HEK293 (cell line): Measurements from ENCODE around the gene HTATSF1.

Experiments used
- CTCF ChIA-PET: fragments of 350-600 bp; formaldehyde crosslinking; extraction: SDS; loops from one replicate; lab custom pipeline; 2021; ENCODE audit warnings: antibody characterized with exemption; lab: Yijun Ruan, JAX
- POLR2A ChIA-PET: fragments of 300-600 bp; formaldehyde crosslinking; extraction: SDS; loops from one replicate; lab custom pipeline; 2020; ENCODE audit warnings: antibody characterized with exemption, inconsistent platforms; lab: Yijun Ruan, JAX
- H3K27ac ChIP-seq: fragments of 200-500 bp; sonication (Bioruptor generic); 2 replicates; pipeline ENCODE4 v1.5.1; 2014; ENCODE audit warnings: low read depth, low read length, control low read depth, inconsistent platforms; ENCODE audit errors: extremely low read depth
- H3K36me3 ChIP-seq, 2 experiments: fragments of 200-500 bp in 1 of 2; sonication (Bioruptor generic) in 1 of 2; 1 replicate in 1 of 2; 2 replicates in 1 of 2; pipeline ENCODE4 v1.5.1; 2014 to 2017; ENCODE audit warnings: inconsistent platforms in 2 of 2, low read length in 2 of 2; ENCODE audit not compliant: control insufficient read depth in 2 of 2, insufficient read depth in 1 of 2
- H3K4me1 ChIP-seq: fragments of 200-500 bp; sonication (Bioruptor generic); 2 replicates; pipeline ENCODE4 v1.5.1; 2014; ENCODE audit warnings: mild to moderate bottlenecking, low read length, inconsistent platforms; ENCODE audit not compliant: control insufficient read depth, insufficient read depth
- H3K4me3 ChIP-seq: 2 replicates; pipeline ENCODE4 v1.5.1; 2011; ENCODE audit warnings: low read depth, mild to moderate bottlenecking, control low read depth, low read length, moderate library complexity
- H3K9me3 ChIP-seq: fragments of 200-500 bp; sonication (Bioruptor generic); 2 replicates; pipeline ENCODE4 v1.5.1; 2014; ENCODE audit warnings: low read depth, low read length, inconsistent platforms; ENCODE audit not compliant: control insufficient read depth, insufficient read depth
- HOXD13 ChIP-seq: sonication (generic); formaldehyde crosslinking; IDR thresholded peaks from 2 replicates; pipeline ENCODE4 v1.8.0; 2022; ENCODE audit warnings: missing genetic modification reagents, borderline replicate concordance
- OSR2 ChIP-seq: fragments of 450-650 bp; formaldehyde crosslinking; IDR thresholded peaks from 2 replicates; pipeline ENCODE4 v1.5.1; 2016; ENCODE audit warnings: missing biosample characterization, missing genetic modification characterization
- ZBTB48 ChIP-seq: fragments of 450-650 bp; formaldehyde crosslinking; IDR thresholded peaks from 2 replicates; pipeline ENCODE4 v1.5.1; 2016; ENCODE audit warnings: missing biosample characterization, missing genetic modification characterization
- ZBTB7A ChIP-seq: fragments of 450-650 bp; formaldehyde crosslinking; IDR thresholded peaks from 2 replicates; pipeline ENCODE4 v1.5.1; 2016; ENCODE audit warnings: low read depth, missing biosample characterization, missing genetic modification characterization
- ZFP69B ChIP-seq: fragments of 450-650 bp; formaldehyde crosslinking; IDR thresholded peaks from 2 replicates; pipeline ENCODE4 v1.5.1; 2016; ENCODE audit warnings: missing biosample characterization, missing genetic modification characterization
- ZNF114 ChIP-seq: fragments of 450-650 bp; formaldehyde crosslinking; IDR thresholded peaks from 2 replicates; pipeline ENCODE4 v1.5.0; 2017; ENCODE audit warnings: missing biosample characterization, missing genetic modification characterization
- ZNF146 ChIP-seq: fragments of 450-650 bp; formaldehyde crosslinking; IDR thresholded peaks from 2 replicates; pipeline ENCODE4 v1.5.1; 2016; ENCODE audit warnings: missing biosample characterization, missing genetic modification characterization
- ZNF174 ChIP-seq: fragments of 450-650 bp; formaldehyde crosslinking; IDR thresholded peaks from 2 replicates; pipeline ENCODE4 v1.5.0; 2017; ENCODE audit warnings: missing biosample characterization, mild to moderate bottlenecking, missing genetic modification characterization
- ZNF239 ChIP-seq: fragments of 450-650 bp; formaldehyde crosslinking; IDR thresholded peaks from 2 replicates; pipeline ENCODE4 v1.5.1; 2016; ENCODE audit warnings: missing biosample characterization, missing genetic modification characterization
- ZNF341 ChIP-seq: fragments of 450-650 bp; formaldehyde crosslinking; IDR thresholded peaks from 2 replicates; pipeline ENCODE4; 2016; ENCODE audit warnings: low read depth, missing biosample characterization, missing genetic modification characterization
- ZNF404 ChIP-seq: fragments of 450-650 bp; formaldehyde crosslinking; IDR thresholded peaks from 2 replicates; pipeline ENCODE4 v1.5.1; 2017; ENCODE audit warnings: missing biosample characterization, missing genetic modification characterization
- ZNF514 ChIP-seq: fragments of 450-650 bp; formaldehyde crosslinking; IDR thresholded peaks from 2 replicates; pipeline ENCODE4 v1.5.1; 2016; ENCODE audit warnings: missing biosample characterization, missing genetic modification characterization
- ZNF658 ChIP-seq: fragments of 450-650 bp; formaldehyde crosslinking; IDR thresholded peaks from 2 replicates; pipeline ENCODE4; 2016; ENCODE audit warnings: missing biosample characterization, missing genetic modification characterization
- ZNF768 ChIP-seq: fragments of 450-650 bp; formaldehyde crosslinking; IDR thresholded peaks from 2 replicates; pipeline ENCODE4 v1.5.1; 2018; ENCODE audit warnings: missing biosample characterization, mild to moderate bottlenecking, missing genetic modification characterization
- ZNF777 ChIP-seq: fragments of 450-650 bp; formaldehyde crosslinking; IDR thresholded peaks from 2 replicates; pipeline ENCODE4 v1.5.1; 2017; ENCODE audit warnings: missing biosample characterization, missing genetic modification characterization, borderline replicate concordance
- ZNF792 ChIP-seq: fragments of 450-650 bp; formaldehyde crosslinking; IDR thresholded peaks from 2 replicates; pipeline ENCODE4 v1.5.1; 2016; ENCODE audit warnings: missing biosample characterization, missing genetic modification characterization
- ZSCAN23 ChIP-seq: fragments of 450-650 bp; formaldehyde crosslinking; IDR thresholded peaks from 2 replicates; pipeline ENCODE4 v1.5.1; 2016; ENCODE audit warnings: missing biosample characterization, missing genetic modification characterization
- TF ChIP-seq, protein P1 (sequence below): fragments of 450-650 bp; formaldehyde crosslinking; IDR thresholded peaks from 2 replicates; pipeline ENCODE4 v1.5.1; 2016; ENCODE audit warnings: missing biosample characterization, missing genetic modification characterization
- TF ChIP-seq, protein P2 (sequence below): fragments of 450-650 bp; formaldehyde crosslinking; IDR thresholded peaks from 2 replicates; pipeline ENCODE4 v1.5.1; 2016; ENCODE audit warnings: missing biosample characterization, missing genetic modification characterization
- TF ChIP-seq, protein P3 (sequence below): fragments of 450-650 bp; formaldehyde crosslinking; IDR thresholded peaks from 2 replicates; pipeline ENCODE4 v1.5.1; 2016; ENCODE audit warnings: missing biosample characterization, missing genetic modification characterization, borderline replicate concordance
- TF ChIP-seq, protein P4 (sequence below): fragments of 450-650 bp; formaldehyde crosslinking; IDR thresholded peaks from 2 replicates; pipeline ENCODE4 v1.5.1; 2016; ENCODE audit warnings: missing biosample characterization, missing genetic modification characterization

The HTATSF1 gene

DNA sequence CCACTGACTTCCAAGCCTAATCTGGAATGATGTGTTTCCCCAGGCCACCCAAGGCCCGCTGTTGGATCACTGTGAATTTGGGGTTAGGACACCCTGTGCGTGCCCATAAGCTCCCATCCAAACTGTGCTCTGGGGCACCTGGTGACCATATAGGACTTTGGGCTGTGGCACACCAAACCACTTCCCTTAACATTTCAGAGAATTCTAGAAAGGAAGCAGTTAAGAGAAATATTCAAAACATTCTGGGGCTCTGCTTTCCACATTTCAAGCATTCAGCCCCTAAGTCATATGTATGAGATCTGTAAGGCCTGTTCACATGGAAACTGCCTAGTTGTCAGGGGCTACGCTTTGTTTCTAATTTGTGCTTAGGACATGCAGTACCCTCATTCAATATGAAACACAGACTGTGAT lies 49.0 kb downstream of the HTATSF1 start:
- POLR2A ChIA-PET: no interaction called here
- TF ChIP-seq ZNF514 (tag by site-specific recombination) (no peak), ZNF768 (tag by site-specific recombination) (no peak), ZNF658 (no peak), ZBTB48 (no peak), ZNF114 (tag by site-specific recombination) (no peak), ZNF341 (tag by site-specific recombination) (no peak), OSR2 (no peak), ZNF777 (tag by site-specific recombination) (no peak), ZNF174 (tag by site-specific recombination) (no peak), ZSCAN23 (tag by site-specific recombination) (no peak), ZNF239 (tag by site-specific recombination) (no peak), HOXD13 (CRISPR knock-in tag) (no peak)
- TF ChIP-seq, protein P1, sequence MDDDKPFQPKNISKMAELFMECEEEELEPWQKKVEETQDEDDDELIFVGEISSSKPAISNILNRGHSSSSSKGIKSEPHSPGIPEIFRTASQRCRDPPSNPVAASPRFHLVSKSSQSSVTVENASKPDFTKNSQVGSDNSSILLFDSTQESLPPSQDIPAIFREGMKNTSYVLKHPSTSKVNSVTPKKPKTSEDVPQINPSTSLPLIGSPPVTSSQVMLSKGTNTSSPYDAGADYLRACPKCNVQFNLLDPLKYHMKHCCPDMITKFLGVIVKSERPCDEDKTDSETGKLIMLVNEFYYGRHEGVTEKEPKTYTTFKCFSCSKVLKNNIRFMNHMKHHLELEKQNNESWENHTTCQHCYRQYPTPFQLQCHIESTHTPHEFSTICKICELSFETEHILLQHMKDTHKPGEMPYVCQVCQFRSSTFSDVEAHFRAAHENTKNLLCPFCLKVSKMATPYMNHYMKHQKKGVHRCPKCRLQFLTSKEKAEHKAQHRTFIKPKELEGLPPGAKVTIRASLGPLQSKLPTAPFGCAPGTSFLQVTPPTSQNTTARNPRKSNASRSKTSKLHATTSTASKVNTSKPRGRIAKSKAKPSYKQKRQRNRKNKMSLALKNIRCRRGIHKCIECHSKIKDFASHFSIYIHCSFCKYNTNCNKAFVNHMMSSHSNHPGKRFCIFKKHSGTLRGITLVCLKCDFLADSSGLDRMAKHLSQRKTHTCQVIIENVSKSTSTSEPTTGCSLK: no peak
- TF ChIP-seq, protein P2, sequence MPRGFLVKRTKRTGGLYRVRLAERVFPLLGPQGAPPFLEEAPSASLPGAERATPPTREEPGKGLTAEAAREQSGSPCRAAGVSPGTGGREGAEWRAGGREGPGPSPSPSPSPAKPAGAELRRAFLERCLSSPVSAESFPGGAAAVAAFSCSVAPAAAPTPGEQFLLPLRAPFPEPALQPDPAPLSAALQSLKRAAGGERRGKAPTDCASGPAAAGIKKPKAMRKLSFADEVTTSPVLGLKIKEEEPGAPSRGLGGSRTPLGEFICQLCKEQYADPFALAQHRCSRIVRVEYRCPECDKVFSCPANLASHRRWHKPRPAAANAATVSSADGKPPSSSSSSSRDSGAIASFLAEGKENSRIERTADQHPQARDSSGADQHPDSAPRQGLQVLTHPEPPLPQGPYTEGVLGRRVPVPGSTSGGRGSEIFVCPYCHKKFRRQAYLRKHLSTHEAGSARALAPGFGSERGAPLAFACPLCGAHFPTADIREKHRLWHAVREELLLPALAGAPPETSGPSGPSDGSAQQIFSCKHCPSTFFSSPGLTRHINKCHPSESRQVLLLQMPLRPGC (tag by site-specific recombination): no peak
- TF ChIP-seq, protein P3, sequence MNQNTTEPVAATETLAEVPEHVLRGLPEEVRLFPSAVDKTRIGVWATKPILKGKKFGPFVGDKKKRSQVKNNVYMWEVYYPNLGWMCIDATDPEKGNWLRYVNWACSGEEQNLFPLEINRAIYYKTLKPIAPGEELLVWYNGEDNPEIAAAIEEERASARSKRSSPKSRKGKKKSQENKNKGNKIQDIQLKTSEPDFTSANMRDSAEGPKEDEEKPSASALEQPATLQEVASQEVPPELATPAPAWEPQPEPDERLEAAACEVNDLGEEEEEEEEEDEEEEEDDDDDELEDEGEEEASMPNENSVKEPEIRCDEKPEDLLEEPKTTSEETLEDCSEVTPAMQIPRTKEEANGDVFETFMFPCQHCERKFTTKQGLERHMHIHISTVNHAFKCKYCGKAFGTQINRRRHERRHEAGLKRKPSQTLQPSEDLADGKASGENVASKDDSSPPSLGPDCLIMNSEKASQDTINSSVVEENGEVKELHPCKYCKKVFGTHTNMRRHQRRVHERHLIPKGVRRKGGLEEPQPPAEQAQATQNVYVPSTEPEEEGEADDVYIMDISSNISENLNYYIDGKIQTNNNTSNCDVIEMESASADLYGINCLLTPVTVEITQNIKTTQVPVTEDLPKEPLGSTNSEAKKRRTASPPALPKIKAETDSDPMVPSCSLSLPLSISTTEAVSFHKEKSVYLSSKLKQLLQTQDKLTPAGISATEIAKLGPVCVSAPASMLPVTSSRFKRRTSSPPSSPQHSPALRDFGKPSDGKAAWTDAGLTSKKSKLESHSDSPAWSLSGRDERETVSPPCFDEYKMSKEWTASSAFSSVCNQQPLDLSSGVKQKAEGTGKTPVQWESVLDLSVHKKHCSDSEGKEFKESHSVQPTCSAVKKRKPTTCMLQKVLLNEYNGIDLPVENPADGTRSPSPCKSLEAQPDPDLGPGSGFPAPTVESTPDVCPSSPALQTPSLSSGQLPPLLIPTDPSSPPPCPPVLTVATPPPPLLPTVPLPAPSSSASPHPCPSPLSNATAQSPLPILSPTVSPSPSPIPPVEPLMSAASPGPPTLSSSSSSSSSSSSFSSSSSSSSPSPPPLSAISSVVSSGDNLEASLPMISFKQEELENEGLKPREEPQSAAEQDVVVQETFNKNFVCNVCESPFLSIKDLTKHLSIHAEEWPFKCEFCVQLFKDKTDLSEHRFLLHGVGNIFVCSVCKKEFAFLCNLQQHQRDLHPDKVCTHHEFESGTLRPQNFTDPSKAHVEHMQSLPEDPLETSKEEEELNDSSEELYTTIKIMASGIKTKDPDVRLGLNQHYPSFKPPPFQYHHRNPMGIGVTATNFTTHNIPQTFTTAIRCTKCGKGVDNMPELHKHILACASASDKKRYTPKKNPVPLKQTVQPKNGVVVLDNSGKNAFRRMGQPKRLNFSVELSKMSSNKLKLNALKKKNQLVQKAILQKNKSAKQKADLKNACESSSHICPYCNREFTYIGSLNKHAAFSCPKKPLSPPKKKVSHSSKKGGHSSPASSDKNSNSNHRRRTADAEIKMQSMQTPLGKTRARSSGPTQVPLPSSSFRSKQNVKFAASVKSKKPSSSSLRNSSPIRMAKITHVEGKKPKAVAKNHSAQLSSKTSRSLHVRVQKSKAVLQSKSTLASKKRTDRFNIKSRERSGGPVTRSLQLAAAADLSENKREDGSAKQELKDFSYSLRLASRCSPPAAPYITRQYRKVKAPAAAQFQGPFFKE: no peak
- TF ChIP-seq, all 188 proteins: peak for 0
- Histone ChIP-seq H3K27ac (no peak overlapping the region), H3K36me3 (no peaks in the 10 kb centered on the region), H3K9me3 (no peaks in the 10 kb centered on the region), H3K4me3 (no peak overlapping the region), H3K4me1 (peaks cover 3% of the 10 kb centered on the region)
- CTCF ChIA-PET: interaction anchor here (0.5 kb wide), 1 partner anchor 539 kb away, joined by 4 read pairs; no protein-coding TSS in a partner anchor

DNA sequence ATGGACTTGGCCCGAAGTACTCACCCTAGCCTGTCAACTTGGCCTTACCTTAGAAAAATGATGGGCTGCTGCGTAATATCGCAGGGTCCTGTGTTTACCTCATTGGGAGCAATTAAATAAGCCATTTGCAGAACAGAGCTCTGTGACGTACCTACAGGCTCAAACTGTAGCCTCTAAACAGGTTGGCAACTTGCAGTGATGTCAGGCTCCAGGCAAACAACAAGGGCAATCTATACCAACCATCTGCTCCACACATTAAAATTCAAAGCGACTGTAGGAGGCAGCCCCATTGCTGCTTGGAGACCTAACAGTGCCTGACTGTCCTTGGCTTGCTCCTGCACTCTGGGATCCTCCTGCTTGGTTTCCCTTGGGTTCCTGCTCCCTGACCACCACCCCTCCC lies 51.8 kb downstream of the HTATSF1 start:
- Histone ChIP-seq H3K4me1 (no peaks in the 10 kb centered on the region), H3K4me3 (no peak overlapping the region), H3K36me3 (no peaks in the 10 kb centered on the region), H3K9me3 (no peaks in the 10 kb centered on the region)
- POLR2A ChIA-PET: no interaction called here
- CTCF ChIA-PET: no interaction called here
- no peak for TF ChIP-seq ZNF792
- no peak for TF ChIP-seq ZNF146
- no peak for TF ChIP-seq ZNF404 (tag by site-specific recombination)
- no peak for TF ChIP-seq ZFP69B
- TF ChIP-seq, protein P4, sequence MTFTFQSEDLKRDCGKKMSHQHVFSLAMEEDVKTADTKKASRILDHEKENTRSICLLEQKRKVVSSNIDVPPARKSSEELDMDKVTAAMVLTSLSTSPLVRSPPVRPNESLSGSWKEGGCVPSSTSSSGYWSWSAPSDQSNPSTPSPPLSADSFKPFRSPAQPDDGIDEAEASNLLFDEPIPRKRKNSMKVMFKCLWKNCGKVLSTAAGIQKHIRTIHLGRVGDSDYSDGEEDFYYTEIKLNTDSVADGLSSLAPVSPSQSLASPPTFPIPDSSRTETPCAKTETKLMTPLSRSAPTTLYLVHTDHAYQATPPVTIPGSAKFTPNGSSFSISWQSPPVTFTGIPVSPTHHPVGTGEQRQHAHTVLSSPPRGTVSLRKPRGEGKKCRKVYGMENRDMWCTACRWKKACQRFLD: no peak
- TF ChIP-seq ZBTB7A: no peak
- TF ChIP-seq, all 188 proteins: peak for 0
- H3K27ac ChIP-seq: no peak overlapping the region
